Liver (tissue), 9 donors: ENCODE measurements around the gene UBALD2. TPM values are rescaled to one million over a fixed set of nuclear protein-coding genes. Genes with fewer than 3 reads are reported as not detected.

Experiments
- DNase-seq: peaks from one replicate; pipeline ENCODE4 v3.0.0-alpha.2; 2017; ENCODE audit warnings: low spot score
- H3K27ac ChIP-seq, 2 donors: one replicate each; pipeline ENCODE4 v1.7.0; 2013; ENCODE audit warnings: inconsistent platforms in 2 of 2, low read length in 2 of 2, control low read depth in 1 of 2, low read depth in 1 of 2, mild to moderate bottlenecking in 1 of 2
- H3K27me3 ChIP-seq, 4 donors: one replicate each; pipeline versions ENCODE4 v1.6.1 to v1.7.0; 2013; ENCODE audit warnings: low read length in 3 of 4, inconsistent platforms in 1 of 4, mild to moderate bottlenecking in 1 of 4, moderate library complexity in 1 of 4; ENCODE audit not compliant: control insufficient read depth in 4 of 4, insufficient read depth in 4 of 4
- H3K36me3 ChIP-seq, 4 donors: one replicate each; pipeline versions ENCODE4 v1.6.1 to v1.7.0; 2013; ENCODE audit warnings: low read length in 3 of 4, mild to moderate bottlenecking in 3 of 4, low read depth in 1 of 4, moderate library complexity in 1 of 4; ENCODE audit not compliant: control insufficient read depth in 4 of 4, insufficient read depth in 3 of 4
- H3K4me1 ChIP-seq, 4 donors: one replicate each; pipeline versions ENCODE4 v1.6.1 to v1.7.0; 2013; ENCODE audit warnings: low read length in 3 of 4, mild to moderate bottlenecking in 3 of 4, moderate library complexity in 1 of 4; ENCODE audit not compliant: control insufficient read depth in 4 of 4, insufficient read depth in 4 of 4
- H3K4me3 ChIP-seq, 3 donors: one replicate each; pipeline versions ENCODE4 v1.6.1 to v1.7.0; 2013; ENCODE audit warnings: low read length in 3 of 3, control low read depth in 1 of 3, low read depth in 1 of 3, mild to moderate bottlenecking in 1 of 3
- H3K9ac ChIP-seq, 2 donors: one replicate each; pipeline ENCODE4 v1.7.0; 2013; ENCODE audit warnings: low read length in 2 of 2, mild to moderate bottlenecking in 2 of 2, moderate library complexity in 2 of 2, control low read depth in 1 of 2, low read depth in 1 of 2
- H3K9me3 ChIP-seq, 4 donors: one replicate each; pipeline versions ENCODE4 v1.6.1 to v1.7.0; 2013; ENCODE audit warnings: low read length in 3 of 4; ENCODE audit not compliant: control insufficient read depth in 4 of 4
- ATF3 ChIP-seq: IDR thresholded peaks from 2 replicates; pipeline ENCODE4 v1.6.1; 2016; ENCODE audit warnings: antibody characterized with exemption
- EGR1 ChIP-seq, 2 donors: IDR thresholded peaks; 2 replicates each; pipeline ENCODE4 v1.6.1; 2016 to 2018; ENCODE audit warnings: antibody characterized with exemption in 2 of 2, low read depth in 2 of 2
- FOXA1 ChIP-seq: IDR thresholded peaks from 2 replicates; pipeline ENCODE4 v1.6.1; 2016; ENCODE audit warnings: antibody characterized with exemption
- FOXA2 ChIP-seq: IDR thresholded peaks from 2 replicates; pipeline ENCODE4 v1.6.1; 2016; ENCODE audit warnings: antibody characterized with exemption
- GABPA ChIP-seq, 2 donors: IDR thresholded peaks in 1 of 2; conservative IDR thresholded peaks in 1 of 2; 2 replicates each; pipeline ENCODE4 v1.6.1; 2016; ENCODE audit warnings: antibody characterized with exemption in 2 of 2, mild to moderate bottlenecking in 1 of 2, moderate library complexity in 1 of 2
- HNF4A ChIP-seq, 2 donors: conservative IDR thresholded peaks; 2 replicates each; pipeline ENCODE4 v1.6.1; 2016; ENCODE audit warnings: antibody characterized with exemption in 2 of 2, mild to moderate bottlenecking in 2 of 2
- HNF4G ChIP-seq: IDR thresholded peaks from 2 replicates; pipeline ENCODE4 v1.6.1; 2016; ENCODE audit warnings: antibody characterized with exemption
- JUND ChIP-seq, 2 donors: IDR thresholded peaks; 2 replicates each; pipeline ENCODE4 v1.6.1; 2016; ENCODE audit warnings: antibody characterized with exemption in 2 of 2
- MAX ChIP-seq: IDR thresholded peaks from 2 replicates; pipeline ENCODE4 v1.6.1; 2016; ENCODE audit warnings: antibody characterized with exemption
- NR2F2 ChIP-seq: IDR thresholded peaks from 2 replicates; pipeline ENCODE4 v1.6.1; 2016; ENCODE audit warnings: antibody characterized with exemption
- RAD21 ChIP-seq, 2 donors: IDR thresholded peaks; 2 replicates each; pipeline ENCODE4 v1.6.1; 2016; ENCODE audit warnings: antibody characterized with exemption in 2 of 2, mild to moderate bottlenecking in 2 of 2
- REST ChIP-seq: IDR thresholded peaks from 2 replicates; pipeline ENCODE4 v1.6.1; 2016; ENCODE audit warnings: antibody characterized with exemption, mild to moderate bottlenecking
- RXRA ChIP-seq, 2 donors: IDR thresholded peaks; 2 replicates each; pipeline ENCODE4 v1.6.1; 2017 to 2018; ENCODE audit warnings: antibody characterized with exemption in 2 of 2, mild to moderate bottlenecking in 1 of 2
- SP1 ChIP-seq: IDR thresholded peaks from 2 replicates; pipeline ENCODE4 v1.6.1; 2018; ENCODE audit warnings: antibody characterized with exemption, mild to moderate bottlenecking
- YY1 ChIP-seq: IDR thresholded peaks from 2 replicates; pipeline ENCODE4 v1.6.1; 2016; ENCODE audit warnings: antibody characterized with exemption, mild to moderate bottlenecking
- ZBTB33 ChIP-seq: IDR thresholded peaks from 2 replicates; pipeline ENCODE4 v1.6.1; 2016; ENCODE audit warnings: antibody characterized with exemption
- WGBS: extraction: QIAGEN DNeasy Blood & Tissue Kit; methylation state at CpG from one replicate; pipeline ENCODE4 v1.1.7; 2013; 5-methylcytosine and 5-hydroxymethylcytosine counted together
- polyA plus RNA-seq, 2 donors: library from polyadenylated mRNA; stranded (reverse) in 1 of 2; unstranded in 1 of 2; fragments of 200-250 nt in 1 of 2; fragments of >200 nt in 1 of 2; fragmentation: Nextera tagmentation in 1 of 2; extraction: Ambion mirVana in 1 of 2; gene quantifications; one replicate each; pipeline versions ENCODE4 v1.2.1 to v1.2.3, GENCODE V29; 2013 to 2015
- total RNA-seq, 2 donors: library from RNA; depleted of rRNA; stranded (reverse); fragments of >200 nt; gene quantifications; one replicate each; pipeline ENCODE4 v1.2.3, GENCODE V29; 2014
- donor health status: healthy.
- donor health status: healthy.
- donor health status: healthy.
- donor health status: healthy.
- donor health status: healthy.

UBALD2 gene
- total and polyA plus RNA-seq, 4 donors, result 1.4 to 6.5 (median 3.6) TPM

- DNase-seq, result no peak
- H3K4me1 ChIP-seq, result peaks cover 0 to 9% (median 6%) of the 10 kb centered on the region in 4 donors
- H3K27ac ChIP-seq, result no peak overlapping the region
- no peaks in the 10 kb centered on the region for H3K27me3 ChIP-seq
- H3K9ac ChIP-seq, result no peak overlapping the region
- no peaks in the 10 kb centered on the region for H3K36me3 ChIP-seq
- H3K4me3 ChIP-seq, result no peak overlapping the region
- H3K9me3 ChIP-seq, result no peaks in the 10 kb centered on the region
- TF ChIP-seq ZBTB33 (no peak), RXRA (IDR thresholded peaks at IDR 0.05) (peak in 1 of 2 donors; percentile 40), FOXA2 (no peak), FOXA1 (no peak), RAD21 (IDR thresholded peaks at IDR 0.05) (no peak), MAX (no peak), HNF4G (peak; percentile 18), REST (no peak), NR2F2 (no peak), HNF4A (conservative IDR thresholded peaks at IDR 0.05) (peak; percentile 67 to 70), GABPA (IDR thresholded peaks at IDR 0.05 in 1 of 2, conservative IDR thresholded peaks at IDR 0.05 in 1 of 2) (no peak), EGR1 (IDR thresholded peaks at IDR 0.05; ENCODE audit: low read depth in 2 of 2) (no peak), SP1 (peak; percentile 48), JUND (IDR thresholded peaks at IDR 0.05) (no peak)
- WGBS, result 63% methylated on average over 7 of the region's 7 CpGs
Measured at GRCh38 chr17:76246080-76247066, 18.8 kb upstream of the UBALD2 start.

- H3K4me3 ChIP-seq, result no peak overlapping the region
- WGBS, result 93% methylated on average over 8 of the region's 8 CpGs
- H3K36me3 ChIP-seq, result no peaks in the 10 kb centered on the region
- no peak overlapping the region for H3K9ac ChIP-seq
- H3K27ac ChIP-seq, result no peak overlapping the region
- H3K9me3 ChIP-seq, result no peaks in the 10 kb centered on the region
- H3K27me3 ChIP-seq, result no peaks in the 10 kb centered on the region
- TF ChIP-seq ATF3 (no peak), HNF4G (no peak), NR2F2 (no peak), GABPA (IDR thresholded peaks at IDR 0.05 in 1 of 2, conservative IDR thresholded peaks at IDR 0.05 in 1 of 2) (no peak), YY1 (no peak), RXRA (IDR thresholded peaks at IDR 0.05) (no peak), HNF4A (conservative IDR thresholded peaks at IDR 0.05) (no peak)
- H3K4me1 ChIP-seq, result peaks cover 0 to 11% (median 6%) of the 10 kb centered on the region in 4 donors
- no peak for DNase-seq
Measured at GRCh38 chr17:76247304-76247703, 17.8 kb upstream of the UBALD2 start.
